HG03280 (cell line): ENCODE measurements around the gene CLEC2L.

Experiments
- ATAC-seq: cut with Tn5 transposase; IDR thresholded peaks from one replicate; pipeline ENCODE4 v1.9.1; 2021; ENCODE audit warnings: mild to moderate bottlenecking, moderate library complexity; ENCODE audit not compliant: unreplicated experiment

Gene CLEC2L

GRCh38 chr7:139573871-139574270 lies 50.4 kb downstream of the CLEC2L start:
- no peak for ATAC-seq

GRCh38 chr7:139574618-139575337 lies 51.3 kb downstream of the CLEC2L start:
- ATAC-seq: no peak

GRCh38 chr7:139575338-139575680 lies 51.8 kb downstream of the CLEC2L start:
- ATAC-seq: no peak

- ATAC-seq: no peak
Measured at GRCh38 chr7:139576179-139576973, 52.9 kb downstream of the CLEC2L start.

- ATAC-seq: no peak
Measured at GRCh38 chr7:139580435-139580834, 57.0 kb downstream of the CLEC2L start.

- no peak for ATAC-seq
Measured at GRCh38 chr7:139582130-139582650, 58.7 kb downstream of the CLEC2L start.

- ATAC-seq: no peak
Measured at GRCh38 chr7:139582671-139583155, 59.2 kb downstream of the CLEC2L start.

- no peak for ATAC-seq
Measured at GRCh38 chr7:139583826-139584553, 60.5 kb downstream of the CLEC2L start.

GRCh38 chr7:139585042-139585441 lies 61.6 kb downstream of the CLEC2L start:
- no peak for ATAC-seq

- no peak for ATAC-seq
Measured at GRCh38 chr7:139586286-139586685, 62.8 kb downstream of the CLEC2L start.

- no peak for ATAC-seq
Measured at GRCh38 chr7:139587535-139587934, 64.0 kb downstream of the CLEC2L start.

GRCh38 chr7:139588632-139589031 lies 65.1 kb downstream of the CLEC2L start:
- no peak for ATAC-seq

- ATAC-seq: no peak
Measured at GRCh38 chr7:139589474-139589873, 66.0 kb downstream of the CLEC2L start.

- no peak for ATAC-seq
Measured at GRCh38 chr7:139591550-139592195, 68.2 kb downstream of the CLEC2L start.

- no peak for ATAC-seq
Measured at GRCh38 chr7:139592801-139593461, 69.4 kb downstream of the CLEC2L start.

- no peak for ATAC-seq
Measured at GRCh38 chr7:139594090-139594489, 70.6 kb downstream of the CLEC2L start.
